ENCODE data around the gene POLR3GL. TPM values are rescaled to one million over a fixed set of nuclear protein-coding genes. Genes with fewer than 3 reads are reported as not detected.

POLR3GL gene
- total and polyA plus RNA-seq, 10 of the 15 experiments (the other 5 are each of a cell fraction or from before 2014, with no cell fraction given), result 12.8 to 47.0 (median 26.6) TPM

GRCh38 chr1:145918144-145918991 lies 46.1 kb upstream of the POLR3GL start, which contains the start of gene PEX11B (continued):
- no peak for TF ChIP-seq BMI1 (IDR thresholded peaks at IDR 0.05; ENCODE audit: borderline replicate concordance)
- no peak for TF ChIP-seq CHD1 (IDR thresholded peaks at IDR 0.05; ENCODE audit: low read depth, low read length)
- TF ChIP-seq CBX5 (IDR thresholded peaks at IDR 0.05; ENCODE audit: low read depth), result no peak
- no peak for TF ChIP-seq NFYA (IDR thresholded peaks at IDR 0.05; ENCODE audit: borderline replicate concordance, low read depth, low read length)
- peak; percentile 85 for TF ChIP-seq CREB1 (IDR thresholded peaks at IDR 0.05; ENCODE audit: low read depth)
- TF ChIP-seq ZBTB33 (IDR thresholded peaks at IDR 0.05), result no peak
- 0 out of 2 replicates have a peak, but pooled peaks have one; percentile 42 for TF ChIP-seq SIN3A (IDR thresholded peaks at IDR 0.05; ENCODE audit: low read depth, low read length)
- TF ChIP-seq ZBED1 (IDR thresholded peaks at IDR 0.05; ENCODE audit: borderline replicate concordance), result no peak
- TF ChIP-seq POLR2A (IDR thresholded peaks at IDR 0.05; ENCODE audit: low read depth, low read length), result peak; percentile 93
- TF ChIP-seq POLR2AphosphoS2 (IDR thresholded peaks at IDR 0.05; ENCODE audit: low read depth, low read length), result no peak; the same call in 1 of the 2 replicates
- TF ChIP-seq NRF1 (conservative IDR thresholded peaks at IDR 0.05; ENCODE audit: low read depth, low read length), result no peak
- TF ChIP-seq ZNF217 (IDR thresholded peaks at IDR 0.05), result no peak
- no peak for TF ChIP-seq PKNOX1 (IDR thresholded peaks at IDR 0.05)
- TF ChIP-seq E2F4 (IDR thresholded peaks at IDR 0.05; ENCODE audit: low read depth, low read length), result no peak
- no peak for TF ChIP-seq CBX3 (IDR thresholded peaks at IDR 0.05; ENCODE audit: borderline replicate concordance, low read depth)
- no peak for TF ChIP-seq KAT2A (conservative IDR thresholded peaks at IDR 0.05; ENCODE audit: control insufficient read depth, low read depth, low read length)
- no peak for TF ChIP-seq MEF2B (IDR thresholded peaks at IDR 0.05; ENCODE audit: partially characterized antibody, poor library complexity, severe bottlenecking)
- TF ChIP-seq TARDBP (IDR thresholded peaks at IDR 0.05; ENCODE audit: borderline replicate concordance), result no peak
- TF ChIP-seq ZNF592 (IDR thresholded peaks at IDR 0.05), result no peak
- TF ChIP-seq SIX5 (IDR thresholded peaks at IDR 0.05; ENCODE audit: low read depth, low read length, severe bottlenecking), result peak; percentile 28
- no peak; the same call in 1 of the 2 replicates for TF ChIP-seq SMAD5 (IDR thresholded peaks at IDR 0.05; ENCODE audit: low read depth)
- no peak for TF ChIP-seq ZNF207 (IDR thresholded peaks at IDR 0.05; ENCODE audit: borderline replicate concordance)
- no peak for TF ChIP-seq SUPT20H (IDR thresholded peaks at IDR 0.05; ENCODE audit: borderline replicate concordance, control insufficient read depth, low read depth, low read length)
- TF ChIP-seq ZNF24 (IDR thresholded peaks at IDR 0.05), result no peak

Measured in GM12878 (cell line).